Esophagus squamous epithelium (tissue), 4 donors: ENCODE measurements around the gene USP49.

Experiments
- POLR2A ChIP-seq, 4 donors: fragments of 450-650 bp; IDR thresholded peaks; one replicate each; pipeline ENCODE4 v1.6.1; 2017; ENCODE audit warnings: antibody characterized with exemption in 4 of 4, mild to moderate bottlenecking in 4 of 4, moderate library complexity in 3 of 4
- TF ChIP-seq, protein P1 (sequence below), 6 experiments: fragments of 450-650 bp in 4 of 6; fragments of 200-600 bp in 2 of 6; sonication (generic) in 2 of 6; IDR thresholded peaks; one replicate each; pipeline ENCODE4 v1.5.1; 2016 to 2019; ENCODE audit warnings: antibody characterized with exemption in 6 of 6, mild to moderate bottlenecking in 4 of 6, moderate library complexity in 4 of 6

DNA sequence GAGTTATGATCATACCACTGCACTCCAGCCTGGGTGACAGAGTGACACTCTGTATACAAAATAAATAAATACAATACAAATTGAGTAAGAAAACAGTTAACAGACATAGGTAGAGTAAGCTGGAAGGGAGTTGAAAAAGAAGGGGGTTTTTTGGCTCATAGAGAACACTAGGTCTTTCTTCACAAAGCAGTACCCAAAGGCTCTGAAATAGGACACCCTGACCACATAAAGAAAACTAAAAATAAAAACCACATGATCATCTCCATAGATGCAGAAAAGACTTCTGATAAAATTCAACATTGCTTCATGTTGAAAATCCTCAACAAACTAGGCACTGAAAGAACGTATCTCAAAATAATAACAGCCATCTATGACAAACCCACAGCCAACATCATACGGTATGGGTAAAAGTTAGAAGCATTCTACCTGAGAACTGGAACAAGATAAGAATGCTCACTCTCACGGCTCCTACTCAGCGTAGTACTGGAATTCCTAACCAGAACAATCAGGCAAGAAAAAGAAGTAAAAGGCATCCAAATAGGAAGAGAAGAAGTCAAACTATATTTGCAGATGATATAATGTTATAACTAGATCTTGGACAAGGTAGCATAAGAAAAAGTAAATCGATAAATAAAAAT, 59.0 kb downstream of the USP49 start:
- TF ChIP-seq, protein P1, sequence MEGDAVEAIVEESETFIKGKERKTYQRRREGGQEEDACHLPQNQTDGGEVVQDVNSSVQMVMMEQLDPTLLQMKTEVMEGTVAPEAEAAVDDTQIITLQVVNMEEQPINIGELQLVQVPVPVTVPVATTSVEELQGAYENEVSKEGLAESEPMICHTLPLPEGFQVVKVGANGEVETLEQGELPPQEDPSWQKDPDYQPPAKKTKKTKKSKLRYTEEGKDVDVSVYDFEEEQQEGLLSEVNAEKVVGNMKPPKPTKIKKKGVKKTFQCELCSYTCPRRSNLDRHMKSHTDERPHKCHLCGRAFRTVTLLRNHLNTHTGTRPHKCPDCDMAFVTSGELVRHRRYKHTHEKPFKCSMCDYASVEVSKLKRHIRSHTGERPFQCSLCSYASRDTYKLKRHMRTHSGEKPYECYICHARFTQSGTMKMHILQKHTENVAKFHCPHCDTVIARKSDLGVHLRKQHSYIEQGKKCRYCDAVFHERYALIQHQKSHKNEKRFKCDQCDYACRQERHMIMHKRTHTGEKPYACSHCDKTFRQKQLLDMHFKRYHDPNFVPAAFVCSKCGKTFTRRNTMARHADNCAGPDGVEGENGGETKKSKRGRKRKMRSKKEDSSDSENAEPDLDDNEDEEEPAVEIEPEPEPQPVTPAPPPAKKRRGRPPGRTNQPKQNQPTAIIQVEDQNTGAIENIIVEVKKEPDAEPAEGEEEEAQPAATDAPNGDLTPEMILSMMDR (IDR thresholded peaks at IDR 0.05) = no peak
- no peak for TF ChIP-seq POLR2A (IDR thresholded peaks at IDR 0.05)
